Endothelial cell of umbilical vein (primary cell): Measurements from ENCODE around the gene SPATA2L. TPM values are rescaled to one million over a fixed set of nuclear protein-coding genes. Genes with fewer than 3 reads are reported as not detected.
A peak's percentile ranks its signal among the peaks of the same experiment; 100 is the strongest.
"Not testable (repeated sequence)": the region's sequence is repeated elsewhere in the genome, so short reads cannot be mapped to it uniquely, and the experiment has no call there.

Experiments used
- BruUV-seq: library from RNA; stranded (reverse); fragments of 400-500 nt; replicated peaks from 2 replicates; lab custom pipeline; 2021; lab: Mats Ljungman, UMichigan
- CTCF ChIA-PET: fragments of 300-600, 350-600 bp; sonication (Branson Sonifier 250); formaldehyde crosslinking; loops from one replicate; lab custom pipeline; 2021; ENCODE audit warnings: antibody characterized with exemption, inconsistent platforms; lab: Charles Lee
- POLR2A ChIA-PET: fragments of 300-600, 350-600 bp; sonication (Branson Sonifier 250); formaldehyde crosslinking; loops from one replicate; lab custom pipeline; 2021; ENCODE audit warnings: antibody characterized with exemption, inconsistent platforms; lab: Charles Lee
- DNase-seq: peaks from one replicate; pipeline ENCODE4 v3.0.0-alpha.2; 2011; ENCODE audit warnings: low read depth, low spot score
- FAIRE-seq: peaks from 2 replicates; lab custom pipeline; 2011; peaks lifted over from hg19 to GRCh38; lab: Jason Lieb, UNC
- H2AFZ ChIP-seq: 2 replicates; pipeline ENCODE4 v1.6.0; 2012; ENCODE audit warnings: low read depth, low read length, control low read depth, inconsistent platforms
- H3K27ac ChIP-seq: 2 replicates; pipeline ENCODE4 v1.5.1; 2011; ENCODE audit warnings: low read depth, mild to moderate bottlenecking, control low read depth, low read length, moderate library complexity; ENCODE audit not compliant: insufficient read depth
- H3K27me3 ChIP-seq, 2 experiments: 2 replicates each; pipeline versions ENCODE4 v1.6.0 to v1.6.1; 2011; ENCODE audit warnings: low read length in 2 of 2, mixed read lengths in 1 of 2; ENCODE audit not compliant: control insufficient read depth in 2 of 2, insufficient read depth in 2 of 2
- H3K36me3 ChIP-seq, 2 experiments: 2 replicates in 1 of 2; 3 replicates in 1 of 2; pipeline ENCODE4 v1.5.1; 2011; ENCODE audit warnings: low read length in 2 of 2, mild to moderate bottlenecking in 1 of 2, moderate library complexity in 1 of 2; ENCODE audit not compliant: control insufficient read depth in 2 of 2, insufficient read depth in 2 of 2; ENCODE audit errors: extremely low read depth in 1 of 2
- H3K4me1 ChIP-seq: 3 replicates; pipeline ENCODE4 v1.5.1; 2011; ENCODE audit warnings: mild to moderate bottlenecking, low read length; ENCODE audit not compliant: control insufficient read depth, insufficient read depth; ENCODE audit errors: extremely low read depth
- H3K4me2 ChIP-seq: 2 replicates; pipeline ENCODE4 v1.6.1; 2011; ENCODE audit warnings: low read length, control low read depth, mixed read lengths; ENCODE audit not compliant: insufficient read depth
- H3K4me3 ChIP-seq, 3 experiments: fragments of 200-600 bp in 1 of 3; sonication (generic), shearing (Covaris generic) in 1 of 3; replicated peaks in 1 of 3; 2 replicates each; pipeline ENCODE4 v1.5.1; 2011 to 2016; ENCODE audit warnings: control low read depth in 3 of 3, low read length in 3 of 3, mild to moderate bottlenecking in 2 of 3, inconsistent platforms in 1 of 3, low read depth in 1 of 3, moderate library complexity in 1 of 3; ENCODE audit not compliant: insufficient read depth in 1 of 3
- H3K79me2 ChIP-seq: 2 replicates; pipeline ENCODE4 v1.6.0; 2012; ENCODE audit warnings: low read length, inconsistent platforms; ENCODE audit not compliant: control insufficient read depth, insufficient read depth
- H3K9ac ChIP-seq: replicated peaks from 2 replicates; pipeline ENCODE3; 2011; ENCODE audit warnings: low read length, control low read depth; ENCODE audit not compliant: insufficient read depth; ENCODE audit errors: extremely low read depth
- H3K9me1 ChIP-seq: replicated peaks from 3 replicates; pipeline ENCODE4 v1.6.0; 2011; ENCODE audit warnings: mild to moderate bottlenecking, low read length; ENCODE audit not compliant: control insufficient read depth, insufficient read depth; ENCODE audit errors: extremely low read depth
- H3K9me3 ChIP-seq: replicated peaks from 2 replicates; pipeline ENCODE4 v1.5.1; 2012; ENCODE audit warnings: low read length, inconsistent platforms; ENCODE audit not compliant: control insufficient read depth, insufficient read depth
- H4K20me1 ChIP-seq: replicated peaks from 2 replicates; pipeline ENCODE3; 2011; ENCODE audit warnings: mild to moderate bottlenecking, low read length; ENCODE audit not compliant: control insufficient read depth, insufficient read depth; ENCODE audit errors: extremely low read depth
- CTCF ChIP-seq, 2 donors: IDR thresholded peaks; 1 replicate in 1 of 2; 2 replicates in 1 of 2; pipeline ENCODE4 v1.5.1; 2011; ENCODE audit warnings: low read length in 2 of 2, mild to moderate bottlenecking in 2 of 2, moderate library complexity in 2 of 2, control low read depth in 1 of 2, inconsistent platforms in 1 of 2, low read depth in 1 of 2; ENCODE audit not compliant: insufficient read depth in 1 of 2; ENCODE audit errors: extremely low read depth in 1 of 2
- EZH2 ChIP-seq: IDR thresholded peaks from 2 replicates; pipeline ENCODE4 v1.6.1; 2012; ENCODE audit warnings: borderline replicate concordance, low read depth, mild to moderate bottlenecking, moderate library complexity, low read length, inconsistent platforms; ENCODE audit not compliant: severe bottlenecking
- FOS ChIP-seq: IDR thresholded peaks from 2 replicates; pipeline ENCODE4 v1.6.1; 2011; ENCODE audit warnings: mild to moderate bottlenecking, low read length, moderate library complexity, borderline replicate concordance; ENCODE audit not compliant: insufficient read depth
- GATA2 ChIP-seq: IDR thresholded peaks from 2 replicates; pipeline ENCODE4 v1.7.0; 2011; ENCODE audit warnings: low read depth, mild to moderate bottlenecking, moderate library complexity, mixed read lengths, low read length; ENCODE audit not compliant: insufficient read length, insufficient read depth
- JUN ChIP-seq: IDR thresholded peaks from 2 replicates; pipeline ENCODE4 v1.6.1; 2011; ENCODE audit warnings: borderline replicate concordance, low read depth; ENCODE audit not compliant: insufficient read length, insufficient read depth
- MAX ChIP-seq: IDR thresholded peaks from 2 replicates; pipeline ENCODE4 v1.6.1; 2011; ENCODE audit not compliant: insufficient read depth, insufficient read length
- MYC ChIP-seq: IDR thresholded peaks from one replicate; pipeline ENCODE4 v1.6.1; 2011; ENCODE audit warnings: mild to moderate bottlenecking, low read depth, low read length
- POLR2A ChIP-seq: IDR thresholded peaks from 2 replicates; pipeline ENCODE4 v1.6.1; 2012; ENCODE audit warnings: low read depth, mild to moderate bottlenecking, control low read depth, low read length
- POLR2AphosphoS5 ChIP-seq: IDR thresholded peaks from 2 replicates; pipeline ENCODE4 v1.6.1; 2012; ENCODE audit warnings: low read depth, mild to moderate bottlenecking, control low read depth, low read length, moderate library complexity; ENCODE audit not compliant: insufficient read depth
- dilution Hi-C: fragments of 300-500 bp; cut with MboI; formaldehyde crosslinking; loops from one replicate; pipeline ENCODE4 v1.15.0; 2019; ENCODE audit warnings: low sequenced_read_pairs; ENCODE audit not compliant: extremely low pct_ligation_motif_present
- intact Hi-C: fragments of 100-400 bp; cut with micrococcal nuclease; formaldehyde crosslinking; loops from one replicate; pipeline ENCODE4 v1.10.0; 2022
- polyA plus RNA-seq, 4 experiments: library from polyadenylated mRNA; depleted of rRNA in 3 of 4; stranded (reverse) in 3 of 4; unstranded in 1 of 4; fragments of >200 nt; gene quantifications; 2 replicates each; pipeline versions ENCODE4 v1.2.1 to v1.2.3, GENCODE V29; 2011 to 2012; ENCODE audit warnings: missing spikeins in 1 of 4
- total RNA-seq: library from RNA; stranded (reverse); gene quantifications from 2 replicates; pipeline ENCODE4 v1.2.3, GENCODE V29; 2021

SPATA2L gene
- total and polyA plus RNA-seq, 2 donors (not counting 3 experiments of a cell fraction or from before 2014, with no cell fraction given) = 7.3 to 7.4 TPM

- intact Hi-C loops (loop anchor here (1.0 to 5.0 kb wide), 5 partner anchors 14 to 222 kb away; partner anchors contain the start of genes CDK10, TCF25 and TUBB3), dilution Hi-C loops (no loop called here)
- no peaks in the 10 kb centered on the region for H3K9me1 ChIP-seq
- CTCF ChIA-PET = interaction anchor here (0.6 to 4.4 kb wide), 22 partner anchors 10 to 219 kb away, joined by 3 to 66 read pairs (median 5); partner anchors contain the start of genes CDK10, FANCA, MC1R and TCF25
- FAIRE-seq (peak; percentile 97), DNase-seq (peak; percentile 96)
- peaks cover 0 to 7% of the 10 kb centered on the region in 2 experiments for H3K36me3 ChIP-seq
- H3K27ac ChIP-seq = peak overlapping the region; percentile 26
- peak overlapping the region in 2 of 3 experiments; percentile 7 to 62 for H3K4me3 ChIP-seq
- H4K20me1 ChIP-seq = no peaks in the 10 kb centered on the region
- H3K79me2 ChIP-seq = no peaks in the 10 kb centered on the region
- peak overlapping the region; percentile 19 for H3K4me2 ChIP-seq
- no peak overlapping the region for H2AFZ ChIP-seq
- no peaks in the 10 kb centered on the region for H3K9me3 ChIP-seq
- POLR2A ChIA-PET = interaction anchor here (1.0 kb wide), 1 partner anchor 14 kb away, joined by 5 read pairs; the partner anchor contains the start of gene CDK10
- TF ChIP-seq POLR2AphosphoS5 (peak; percentile 29), MAX (peak; percentile 96), JUN (peak; percentile 84), CTCF (IDR thresholded peaks at IDR 0.05; ENCODE audit: extremely low read depth in 1 of 2, insufficient read depth in 1 of 2, low read depth in 1 of 2, low read length in 2 of 2) (peak; percentile 70 to 88), FOS (peak; percentile 30), MYC (no peak), GATA2 (no peak), POLR2A (no peak), EZH2 (no peak)
- no TSS peak for BruUV-seq
- peak overlapping the region; percentile 27 for H3K9ac ChIP-seq
- peaks cover 9% of the 10 kb centered on the region for H3K4me1 ChIP-seq
- H3K27me3 ChIP-seq = no peaks in the 10 kb centered on the region
Measured at GRCh38 chr16:89700100-89700648, 1.3 kb downstream of the SPATA2L start.

- not testable (repeated sequence) for BruUV-seq
Measured at GRCh38 chr16:89699629-89700099, 1.8 kb downstream of the SPATA2L start.

More at GRCh38 chr16:89699629-89700099, 1.8 kb downstream of the SPATA2L start:
- H3K79me2 ChIP-seq, H3K9me1 ChIP-seq, H4K20me1 ChIP-seq, H2AFZ ChIP-seq, H3K9ac ChIP-seq, H3K27ac ChIP-seq, DNase-seq, H3K36me3 ChIP-seq, dilution Hi-C loops, H3K27me3 ChIP-seq, H3K4me1 ChIP-seq, H3K9me3 ChIP-seq, H3K4me3 ChIP-seq, H3K4me2 ChIP-seq, FAIRE-seq: not testable (repeated sequence)
- intact Hi-C loops = loop anchor here (1.0 to 5.0 kb wide), 5 partner anchors 13 to 223 kb away; partner anchors contain the start of genes CDK10, TCF25 and TUBB3
- ChIA-PET CTCF (interaction anchor here (0.6 to 4.4 kb wide), 17 partner anchors 10 to 219 kb away, joined by 3 to 66 read pairs (median 5); partner anchors contain the start of genes CDK10, MC1R and TCF25), POLR2A (interaction anchor here (1.0 kb wide), 1 partner anchor 13 kb away, joined by 5 read pairs; the partner anchor contains the start of gene CDK10)
